ENCODE measurements around the gene PLPPR3.
"Not testable (repeated sequence)": the region's sequence is repeated elsewhere in the genome, so short reads cannot be mapped to it uniquely, and the experiment has no call there.

The PLPPR3 gene

DNA sequence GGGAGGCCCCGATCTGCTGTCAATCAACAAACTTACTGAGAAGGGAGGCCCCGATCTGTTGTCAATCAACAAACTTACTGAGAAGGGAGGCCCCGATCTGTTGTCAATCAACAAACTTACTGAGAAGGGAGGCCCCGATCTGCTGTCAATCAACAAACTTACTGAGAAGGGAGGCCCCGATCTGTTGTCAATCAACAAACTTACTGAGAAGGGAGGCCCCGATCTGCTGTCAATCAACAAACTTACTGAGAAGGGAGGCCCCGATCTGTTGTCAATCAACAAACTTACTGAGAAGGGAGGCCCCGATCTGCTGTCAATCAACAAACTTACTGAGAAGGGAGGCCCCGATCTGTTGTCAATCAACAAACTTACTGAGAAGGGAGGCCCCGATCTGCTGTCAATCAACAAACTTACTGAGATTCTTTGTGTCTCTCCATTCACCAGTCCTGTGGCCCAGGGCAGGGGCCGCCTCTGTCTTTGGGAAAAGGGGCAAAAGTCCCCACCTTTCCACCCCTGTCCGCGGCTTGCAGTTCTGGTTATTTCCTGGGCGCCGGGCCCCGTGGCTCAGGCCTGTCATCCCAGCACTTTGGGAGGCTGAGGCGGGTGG is 32.0 kb upstream of the PLPPR3 start:
- not testable (repeated sequence) for DNase-seq

DNA sequence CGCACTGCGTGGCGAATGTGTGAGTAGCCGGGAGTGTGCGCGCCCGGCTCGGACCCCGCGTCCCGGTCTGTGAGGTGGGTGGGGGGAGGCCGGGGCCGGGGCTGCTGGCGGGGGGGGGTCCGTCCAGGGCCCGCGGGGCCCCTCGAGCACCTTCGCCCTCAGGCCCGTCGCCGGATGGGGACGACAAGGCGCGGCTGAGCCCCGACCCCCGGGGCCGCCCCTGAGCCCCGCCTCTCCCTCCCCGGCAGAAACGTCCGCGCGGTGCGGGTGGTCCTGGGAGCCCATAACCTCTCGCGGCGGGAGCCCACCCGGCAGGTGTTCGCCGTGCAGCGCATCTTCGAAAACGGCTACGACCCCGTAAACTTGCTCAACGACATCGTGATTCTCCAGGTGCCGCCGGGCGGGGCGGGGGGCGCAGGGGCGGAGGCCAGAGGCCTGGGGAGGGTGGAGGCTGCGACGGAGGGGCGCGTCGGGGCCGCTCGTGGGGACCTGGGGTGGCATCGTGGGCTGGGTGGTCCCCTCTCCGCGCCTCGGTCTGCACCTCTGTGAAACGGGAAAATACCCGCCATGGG is 31.3 kb upstream of the PLPPR3 start:
- DNase-seq, result no peak

DNA sequence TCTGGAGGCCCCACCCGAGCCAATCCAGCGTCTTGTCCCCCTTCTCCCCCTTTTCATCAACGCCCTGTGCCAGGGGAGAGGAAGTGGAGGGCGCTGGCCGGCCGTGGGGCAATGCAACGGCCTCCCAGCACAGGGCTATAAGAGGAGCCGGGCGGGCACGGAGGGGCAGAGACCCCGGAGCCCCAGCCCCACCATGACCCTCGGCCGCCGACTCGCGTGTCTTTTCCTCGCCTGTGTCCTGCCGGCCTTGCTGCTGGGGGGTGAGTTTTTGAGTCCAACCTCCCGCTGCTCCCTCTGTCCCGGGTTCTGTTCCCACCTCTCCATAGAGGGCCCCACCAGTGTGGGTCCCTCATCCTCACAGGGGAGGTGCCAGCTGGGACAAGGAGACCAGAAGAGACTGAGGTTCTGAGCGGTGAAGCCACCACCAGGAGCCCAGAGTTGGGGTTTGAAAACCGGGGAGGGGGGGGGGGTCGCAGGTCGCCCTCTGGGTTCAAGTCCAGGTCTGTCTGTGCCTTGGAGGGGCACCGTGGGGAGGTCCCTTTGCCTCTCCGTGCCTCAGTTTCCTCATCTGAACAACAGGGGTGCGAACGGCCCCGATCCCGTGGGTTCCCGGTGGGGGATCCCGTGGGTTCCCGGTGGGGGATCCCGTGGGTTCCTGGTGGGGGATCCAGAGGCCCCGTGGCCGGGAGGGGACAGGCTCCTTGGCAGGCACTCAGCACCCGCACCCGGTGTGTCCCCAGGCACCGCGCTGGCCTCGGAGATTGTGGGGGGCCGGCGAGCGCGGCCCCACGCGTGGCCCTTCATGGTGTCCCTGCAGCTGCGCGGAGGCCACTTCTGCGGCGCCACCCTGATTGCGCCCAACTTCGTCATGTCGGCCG is 30.6 kb upstream of the PLPPR3 start, which contains the start of gene ELANE:
Gene ELANE (plus strand): TSS at position 168 of the 878 bp plus-strand sequence. CDS start 26 bp downstream, at position 194.
- DNase-seq, result no peak

DNA sequence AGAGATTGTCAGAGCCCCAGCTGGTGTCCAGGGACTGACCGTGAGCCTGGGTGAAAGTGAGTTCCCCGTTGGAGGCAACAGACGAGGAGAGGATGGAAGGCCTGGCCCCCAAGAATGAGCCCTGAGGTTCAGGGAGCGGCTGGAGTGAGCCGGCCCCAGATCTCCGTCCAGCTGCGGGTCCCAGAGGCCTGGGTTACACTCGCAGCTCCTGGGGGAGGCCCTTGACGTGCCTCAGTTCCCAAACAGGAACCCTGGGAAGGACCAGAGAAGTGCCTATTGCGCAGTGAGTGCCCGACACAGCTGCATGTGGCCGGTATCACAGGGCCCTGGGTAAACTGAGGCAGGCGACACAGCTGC is 29.2 kb upstream of the PLPPR3 start:
- DNase-seq, result no peak

DNA sequence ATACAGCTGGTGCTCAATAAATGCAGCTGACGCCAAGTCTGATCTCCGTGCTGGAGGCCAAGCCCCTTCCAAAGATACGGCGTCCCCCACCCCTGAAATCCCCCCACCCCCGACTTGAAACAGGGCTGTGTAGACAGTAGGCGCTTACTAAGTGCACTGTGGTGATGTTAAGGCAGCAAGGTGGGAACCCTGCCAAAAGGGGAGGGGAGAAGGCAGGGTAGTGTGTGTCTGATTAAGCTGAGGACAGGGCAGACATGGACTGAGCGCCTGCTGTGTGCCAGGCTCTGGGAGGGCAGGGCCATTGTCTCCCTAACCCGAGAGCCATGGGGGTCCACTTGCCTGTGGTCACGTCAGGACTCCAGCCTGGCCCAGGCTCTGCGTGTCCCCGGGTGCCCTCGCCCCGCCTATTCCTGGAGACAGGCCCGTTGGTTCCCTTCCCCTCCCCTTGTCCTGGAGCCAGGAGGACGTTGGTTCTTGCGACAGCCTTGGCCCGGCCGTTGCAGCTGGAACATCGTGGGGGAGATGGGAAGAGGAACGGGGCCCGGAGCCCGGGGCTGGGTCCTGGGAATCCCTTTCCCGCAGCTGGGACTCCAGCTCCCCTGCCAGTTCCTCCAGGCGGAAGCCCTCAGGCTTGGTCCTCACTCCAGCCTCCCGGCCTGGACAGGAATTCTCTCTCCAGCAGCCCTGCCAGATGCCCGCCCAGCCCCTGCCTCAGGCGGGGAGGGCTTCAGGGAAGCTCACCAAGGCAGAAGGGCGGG is 28.6 kb upstream of the PLPPR3 start:
- DNase-seq, result no peak

DNA sequence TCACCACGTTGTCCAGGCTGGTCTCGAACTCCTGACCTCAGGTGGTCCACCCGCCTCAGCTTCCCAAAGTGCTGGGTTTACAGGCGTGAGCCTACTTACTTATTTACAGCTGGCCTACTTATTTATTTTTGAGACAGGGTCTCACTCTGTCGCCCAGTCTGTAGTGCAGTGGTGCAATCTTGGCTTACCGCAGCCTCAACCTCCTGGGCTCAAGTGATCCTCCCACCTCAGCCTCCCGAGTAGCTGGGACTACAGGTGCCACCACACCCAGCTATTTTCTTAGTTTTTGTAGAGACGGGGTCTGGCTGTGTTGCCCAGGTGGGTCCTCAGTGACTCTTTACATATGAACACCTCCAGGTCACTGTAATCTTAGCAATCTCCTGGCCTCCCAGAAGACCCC is 27.4 kb upstream of the PLPPR3 start:
- DNase-seq, result not testable (repeated sequence)

DNA sequence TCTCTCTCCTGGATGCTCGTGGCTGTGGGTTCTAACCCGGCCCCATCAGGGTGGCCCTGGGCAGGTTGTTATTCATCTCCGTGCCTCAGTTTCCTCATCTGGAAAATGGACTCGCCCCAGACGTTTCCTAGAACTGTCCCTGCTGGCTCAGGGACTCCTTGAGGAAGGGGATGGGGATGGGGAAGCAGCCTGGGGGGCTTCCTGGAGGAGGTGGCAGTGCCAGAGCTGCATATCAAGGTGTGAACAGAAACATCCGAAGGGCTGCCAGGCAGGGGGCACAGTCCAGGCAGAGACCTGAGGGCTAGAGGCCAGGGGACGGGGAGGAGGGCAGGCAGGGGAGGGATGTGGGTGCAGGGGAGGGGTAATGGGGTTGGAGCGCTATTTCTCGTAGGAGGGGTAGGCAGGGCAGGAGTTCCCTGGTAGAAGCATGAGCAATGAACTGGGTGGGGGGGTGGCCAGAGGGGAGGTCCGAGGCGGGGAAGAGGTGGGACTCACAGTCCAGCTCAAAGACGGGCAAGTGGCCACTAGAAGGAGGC is 26.7 kb upstream of the PLPPR3 start:
- no peak for DNase-seq

DNA sequence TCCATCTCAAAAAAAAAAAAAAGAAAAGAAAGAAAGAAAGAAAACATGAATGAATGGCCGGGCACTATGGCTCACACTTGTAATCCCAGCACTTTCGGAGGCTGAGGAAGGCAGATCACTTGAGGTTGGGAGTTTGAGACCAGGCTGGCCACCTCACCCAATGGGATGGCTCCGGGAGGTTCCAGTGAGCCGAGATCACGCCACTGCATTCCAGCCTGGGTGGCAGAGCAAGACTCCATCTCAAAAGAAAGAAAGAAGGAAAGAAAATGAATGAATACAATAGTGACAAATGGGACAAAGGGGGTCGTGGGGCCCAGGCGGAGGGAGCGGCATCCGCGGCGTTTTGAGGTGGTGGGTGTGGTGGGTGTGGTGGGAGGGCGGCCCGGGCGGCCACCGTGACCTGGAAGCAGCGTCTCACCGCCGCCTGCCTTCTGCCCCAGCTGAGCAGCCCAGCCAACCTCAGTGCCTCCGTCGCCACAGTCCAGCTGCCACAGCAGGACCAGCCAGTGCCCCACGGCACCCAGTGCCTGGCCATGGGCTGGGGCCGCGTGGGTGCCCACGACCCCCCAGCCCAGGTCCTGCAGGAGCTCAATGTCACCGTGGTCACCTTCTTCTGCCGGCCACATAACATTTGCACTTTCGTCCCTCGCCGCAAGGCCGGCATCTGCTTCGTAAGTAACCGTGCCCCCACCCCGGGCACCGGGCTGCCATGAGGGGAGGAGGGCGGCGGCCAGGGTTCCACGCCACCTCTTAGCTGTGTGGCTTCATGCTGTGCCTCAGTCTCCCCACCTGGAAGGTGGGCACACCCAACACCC is 24.2 kb upstream of the PLPPR3 start:
- no peak for DNase-seq

DNA sequence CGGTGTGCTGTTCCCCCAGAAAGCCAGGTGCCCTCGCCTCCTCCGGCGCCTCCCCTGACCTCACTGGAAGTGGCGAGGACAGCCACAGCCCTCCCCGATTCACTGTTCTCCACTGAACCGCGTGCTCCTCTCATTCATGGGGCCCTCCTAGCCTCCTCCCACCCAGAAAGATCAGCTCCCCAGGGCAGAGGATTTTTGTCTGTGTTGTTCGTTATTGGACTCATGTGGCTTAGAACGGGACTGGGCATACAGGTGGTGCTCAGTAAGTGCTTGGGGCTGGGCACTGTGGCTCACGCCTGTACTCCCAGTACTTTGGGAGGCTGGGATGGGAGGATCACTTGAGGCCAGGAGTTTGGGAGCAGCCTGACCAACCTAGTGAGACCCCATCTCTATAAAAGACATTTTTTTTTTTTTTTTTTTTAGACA is 22.8 kb upstream of the PLPPR3 start:
- DNase-seq, result no peak

DNA sequence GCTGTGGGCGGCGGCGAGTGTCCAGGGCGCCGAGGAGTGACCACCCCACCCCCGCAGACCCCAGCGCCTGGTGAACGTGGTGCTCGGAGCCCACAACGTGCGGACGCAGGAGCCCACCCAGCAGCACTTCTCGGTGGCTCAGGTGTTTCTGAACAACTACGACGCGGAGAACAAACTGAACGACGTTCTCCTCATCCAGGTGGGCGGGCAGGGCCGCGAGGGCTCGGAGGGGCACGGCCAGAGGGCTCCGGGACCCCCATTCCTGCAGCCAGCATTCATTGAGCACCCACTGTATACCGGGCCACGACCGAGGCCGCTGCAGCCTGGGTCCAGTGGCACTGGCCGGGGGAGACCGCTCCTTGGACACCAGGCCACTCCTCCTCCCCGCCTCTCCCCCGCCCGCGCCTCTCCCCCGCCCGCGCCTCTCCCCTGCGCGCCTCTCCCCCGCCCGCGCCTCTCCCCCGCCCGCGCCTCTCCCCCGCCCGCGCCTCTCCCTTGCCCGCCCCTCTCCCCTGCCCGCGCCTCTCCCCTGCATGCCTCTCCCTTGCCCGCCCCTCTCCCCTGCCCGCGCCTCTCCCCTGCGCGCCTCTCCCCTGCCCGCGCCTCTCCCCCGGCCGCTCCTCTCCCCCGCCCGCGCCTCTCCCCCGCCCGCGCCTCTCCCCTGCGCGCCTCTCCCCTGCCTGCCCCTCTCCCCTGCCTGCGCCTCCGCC is 22.2 kb upstream of the PLPPR3 start:
- no peak for DNase-seq

DNA sequence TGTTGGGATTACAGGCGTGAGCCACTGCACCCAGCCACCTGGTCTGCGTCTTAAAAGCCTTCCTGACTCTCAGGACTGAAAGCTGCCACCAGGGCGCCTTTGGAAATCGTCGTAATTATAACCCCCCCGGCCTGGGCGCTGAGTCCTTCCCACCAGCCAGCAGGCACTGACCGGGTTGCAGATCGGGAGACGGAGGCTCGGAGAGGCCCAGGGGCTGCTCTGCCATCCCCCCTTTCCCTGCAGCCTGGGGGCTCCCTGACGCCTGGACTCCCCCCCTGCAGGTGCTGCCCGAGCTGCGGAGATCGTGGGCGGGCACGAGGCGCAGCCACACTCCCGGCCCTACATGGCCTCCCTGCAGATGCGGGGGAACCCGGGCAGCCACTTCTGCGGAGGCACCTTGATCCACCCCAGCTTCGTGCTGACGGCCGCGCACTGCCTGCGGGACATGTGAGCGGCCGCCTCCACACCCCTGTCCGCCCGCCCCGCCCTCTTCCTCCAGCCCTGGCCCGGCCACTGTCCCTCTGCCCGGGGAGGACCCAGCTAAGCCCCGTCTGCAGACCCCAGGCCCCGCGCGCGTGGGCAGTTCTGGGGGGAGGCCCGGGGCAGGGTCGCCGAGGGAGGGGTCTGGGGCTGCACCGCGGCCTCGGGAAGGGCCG is 21.6 kb upstream of the PLPPR3 start:
- no peak for DNase-seq

DNA sequence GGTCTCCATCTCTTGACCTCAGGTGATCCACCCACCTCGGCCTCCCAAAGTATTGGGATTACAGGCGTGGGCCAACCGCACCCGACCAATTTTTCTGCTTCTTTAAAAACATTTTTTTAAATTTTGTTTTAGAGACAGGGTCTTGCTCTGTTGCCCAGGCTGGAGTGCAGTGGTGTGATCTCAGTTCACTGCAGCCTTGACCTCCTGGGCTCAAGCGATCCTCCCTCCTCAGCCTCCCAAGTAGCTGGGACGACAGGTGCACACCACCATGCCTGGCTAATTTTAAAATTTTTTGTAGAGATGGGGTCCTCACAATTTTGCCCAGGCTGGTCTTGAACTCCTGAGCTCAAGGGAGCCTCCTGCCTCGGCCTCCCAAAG is 21.0 kb upstream of the PLPPR3 start:
- not testable (repeated sequence) for DNase-seq

DNA sequence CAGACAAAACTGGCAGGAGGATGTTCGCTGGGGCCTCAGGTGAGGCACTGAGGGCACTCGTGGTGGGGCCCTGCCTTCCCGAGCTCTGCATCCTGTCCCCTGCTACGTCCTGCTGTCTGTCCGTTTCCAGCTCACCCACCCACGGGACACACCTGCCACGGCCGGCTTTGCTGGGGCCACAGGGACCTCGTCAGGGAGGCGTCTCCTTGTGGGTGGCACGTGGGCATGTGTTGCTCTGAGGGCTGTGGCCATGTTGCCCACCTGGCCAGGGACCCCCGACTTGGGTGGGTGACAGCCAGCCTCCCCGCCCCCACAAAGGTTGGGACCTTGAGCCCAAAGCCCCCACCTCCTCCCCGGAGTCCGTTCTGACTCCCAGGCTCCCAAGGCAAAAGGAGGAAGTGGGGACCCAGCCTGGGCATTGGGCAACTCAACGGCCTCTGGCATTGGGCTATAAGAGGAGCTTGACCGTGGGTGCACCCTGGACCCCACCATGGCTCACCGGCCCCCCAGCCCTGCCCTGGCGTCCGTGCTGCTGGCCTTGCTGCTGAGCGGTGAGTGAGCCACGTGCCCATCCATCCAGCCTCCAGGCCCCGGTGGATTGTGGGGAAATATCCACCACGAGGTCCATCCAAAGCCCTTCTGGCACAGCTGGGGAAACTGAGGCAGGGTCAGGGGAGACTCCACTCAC is 18.9 kb upstream of the PLPPR3 start, which contains the start of gene PRTN3:
Gene PRTN3 (plus strand): TSS at position 481 of the 688 bp plus-strand sequence. CDS start 10 bp downstream, at position 491.
- no peak for DNase-seq

DNA sequence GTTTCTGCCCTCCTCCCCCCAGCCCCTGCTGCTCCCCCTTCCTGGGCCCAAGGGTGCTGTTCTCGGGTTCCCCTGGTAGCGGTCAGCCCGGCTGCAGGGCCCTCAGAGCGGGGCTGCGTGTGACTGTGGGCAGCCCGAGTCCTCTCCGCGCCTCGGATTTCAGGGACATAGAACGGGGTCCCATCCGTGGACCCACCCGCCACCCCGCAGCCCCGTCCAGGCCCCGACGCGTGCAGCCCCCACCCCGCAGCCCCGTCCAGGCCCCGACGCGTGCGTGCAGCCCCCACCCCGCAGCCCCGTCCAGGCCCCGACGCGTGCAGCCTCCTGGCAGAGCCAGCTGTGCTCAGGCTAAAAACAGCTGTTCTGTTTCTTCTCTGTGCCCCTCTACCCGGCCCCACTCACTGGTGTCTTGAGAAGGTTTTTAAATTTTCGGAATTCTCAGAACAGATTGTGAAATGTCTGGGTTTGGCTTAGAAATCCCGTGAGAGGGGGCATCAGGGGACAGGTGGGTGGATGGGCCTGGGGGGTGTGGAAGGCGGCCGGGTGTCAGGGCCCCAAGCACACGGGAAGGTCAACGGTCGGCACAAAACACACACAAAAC is 13.6 kb upstream of the PLPPR3 start:
- no peak for DNase-seq

DNA sequence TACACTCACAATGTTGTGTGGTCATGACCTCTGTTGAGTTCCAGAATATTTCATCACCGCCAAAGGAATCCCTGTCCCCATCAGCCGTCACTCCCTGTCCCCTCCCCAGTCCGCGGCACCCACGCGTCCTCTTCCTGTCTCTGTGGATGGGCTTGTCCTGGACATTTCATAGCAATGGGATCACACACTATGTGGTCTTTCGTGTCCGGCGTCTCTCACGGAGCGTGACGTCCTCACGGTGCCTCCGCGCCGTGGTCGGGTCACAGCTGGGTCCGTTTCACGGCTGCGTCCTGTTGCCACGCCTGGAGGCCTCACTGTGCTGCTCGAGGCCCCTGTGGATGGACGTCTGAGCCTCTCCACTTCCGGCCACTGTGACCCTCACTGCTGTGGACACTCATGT is 12.5 kb upstream of the PLPPR3 start:
- no peak for DNase-seq

DNA sequence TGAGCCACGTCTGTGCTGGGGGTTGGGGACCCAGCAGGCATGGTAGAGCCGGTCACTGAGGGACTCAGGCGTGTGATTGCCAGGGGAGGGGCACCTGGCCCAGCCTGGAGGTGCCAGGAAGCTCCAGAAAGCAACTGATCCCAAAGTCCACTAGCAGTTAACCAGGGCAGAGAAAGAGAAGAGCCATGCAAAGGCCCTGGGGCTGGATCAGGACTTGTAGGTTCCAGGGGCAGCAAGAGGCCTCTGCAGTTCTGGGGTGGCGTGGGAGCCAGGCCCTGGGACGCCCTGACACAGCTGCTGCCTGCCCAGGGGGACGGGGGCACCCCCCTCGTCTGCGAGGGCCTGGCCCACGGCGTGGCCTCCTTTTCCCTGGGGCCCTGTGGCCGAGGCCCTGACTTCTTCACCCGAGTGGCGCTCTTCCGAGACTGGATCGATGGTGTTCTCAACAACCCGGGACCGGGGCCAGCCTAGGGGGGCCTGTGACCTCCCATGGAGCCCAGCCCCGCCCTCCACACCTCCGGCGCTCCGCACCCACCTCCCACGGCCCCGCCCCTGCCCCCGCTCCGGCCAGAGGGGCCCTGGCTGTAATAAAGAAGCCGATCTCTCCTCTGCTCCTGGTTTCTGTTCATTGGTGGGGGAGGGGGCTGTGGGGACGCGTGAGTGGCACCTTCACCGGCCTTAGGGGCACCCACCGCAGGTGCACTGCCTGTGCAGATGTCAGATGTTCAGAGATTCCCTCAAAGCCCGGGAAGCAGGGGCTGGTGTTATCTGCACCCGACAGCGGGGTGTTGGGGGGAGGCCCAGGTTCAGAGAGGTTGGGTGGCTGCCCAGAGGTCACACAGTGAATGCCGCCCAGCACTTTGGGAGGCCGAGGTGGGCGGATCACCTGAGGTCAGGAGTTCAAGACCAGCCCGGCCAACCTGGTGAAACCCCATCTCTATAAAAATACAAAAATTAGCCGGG is 9.9 kb upstream of the PLPPR3 start:
- no peak for DNase-seq

DNA sequence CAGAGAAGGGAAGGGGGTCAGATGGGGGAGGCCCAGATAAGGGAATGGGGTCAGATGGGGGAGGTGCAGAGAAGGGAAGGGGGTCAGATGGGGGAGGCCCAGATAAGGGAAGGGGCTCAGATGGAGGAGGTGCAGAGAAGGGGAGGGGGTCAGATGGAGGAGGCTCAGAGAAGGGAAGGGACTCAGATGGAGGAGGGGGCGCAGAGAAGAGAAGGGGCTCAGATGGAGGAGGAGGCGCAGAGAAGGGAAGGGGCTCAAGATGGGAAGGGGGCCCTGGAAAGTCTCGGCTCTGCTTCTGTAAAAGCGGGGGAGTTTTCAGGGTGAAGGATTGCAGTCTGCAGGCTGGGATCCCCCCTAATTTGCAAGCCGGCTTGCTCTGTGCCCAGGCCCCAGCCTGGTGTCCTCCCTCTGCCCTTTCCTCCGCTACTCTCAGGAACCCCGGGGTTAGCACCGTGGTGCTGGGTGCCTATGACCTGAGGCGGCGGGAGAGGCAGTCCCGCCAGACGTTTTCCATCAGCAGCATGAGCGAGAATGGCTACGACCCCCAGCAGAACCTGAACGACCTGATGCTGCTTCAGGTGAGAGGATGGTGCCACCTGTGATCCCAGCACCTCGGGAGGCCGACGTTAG is 7.5 kb upstream of the PLPPR3 start:
- DNase-seq, result no peak

DNA sequence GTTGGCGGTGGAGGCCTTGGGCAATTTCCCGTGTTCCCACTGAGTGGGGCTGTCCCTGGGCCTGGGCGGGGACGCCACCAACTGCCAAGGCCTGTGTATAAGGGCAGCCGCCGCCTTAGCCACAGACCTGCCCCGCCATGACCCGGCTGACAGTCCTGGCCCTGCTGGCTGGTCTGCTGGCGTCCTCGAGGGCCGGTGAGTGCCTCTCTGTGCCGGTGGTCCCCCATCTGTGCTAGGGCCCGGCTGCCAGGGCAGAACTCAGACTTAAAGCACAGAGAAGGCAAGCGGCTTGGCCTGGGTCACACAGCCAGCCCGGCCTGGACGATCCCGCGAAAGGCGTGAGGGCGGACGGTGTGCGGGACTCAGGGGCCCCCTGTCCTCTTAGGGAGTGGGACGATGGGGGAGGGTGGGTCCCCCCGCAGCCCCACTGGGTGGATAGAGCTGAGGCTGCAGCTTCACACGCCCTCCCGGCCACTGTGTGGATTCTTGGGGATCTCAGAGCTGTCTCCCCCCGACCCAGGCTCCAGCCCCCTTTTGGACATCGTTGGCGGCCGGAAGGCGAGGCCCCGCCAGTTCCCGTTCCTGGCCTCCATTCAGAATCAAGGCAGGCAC is 6.1 kb upstream of the PLPPR3 start, which contains the start of gene AZU1:
Gene AZU1 (plus strand): TSS at position 128 of the 612 bp plus-strand sequence. CDS start 10 bp downstream, at position 138.
- DNase-seq, result no peak

All from NCI-H2107 (cell line).